Measurements from ENCODE around the gene NAIF1.

Gene NAIF1

GRCh38 chr9:128020692-128021091 lies 46.4 kb downstream of the NAIF1 start:
- no peak for TF ChIP-seq CTCF (IDR thresholded peaks at IDR 0.05)

- TF ChIP-seq CTCF (IDR thresholded peaks at IDR 0.05) = no peak
Observed at GRCh38 chr9:128015696-128016095, 51.4 kb downstream of the NAIF1 start.

Data from LNCAP (cell line).